Measurements from ENCODE around the gene RGS3.

DNA sequence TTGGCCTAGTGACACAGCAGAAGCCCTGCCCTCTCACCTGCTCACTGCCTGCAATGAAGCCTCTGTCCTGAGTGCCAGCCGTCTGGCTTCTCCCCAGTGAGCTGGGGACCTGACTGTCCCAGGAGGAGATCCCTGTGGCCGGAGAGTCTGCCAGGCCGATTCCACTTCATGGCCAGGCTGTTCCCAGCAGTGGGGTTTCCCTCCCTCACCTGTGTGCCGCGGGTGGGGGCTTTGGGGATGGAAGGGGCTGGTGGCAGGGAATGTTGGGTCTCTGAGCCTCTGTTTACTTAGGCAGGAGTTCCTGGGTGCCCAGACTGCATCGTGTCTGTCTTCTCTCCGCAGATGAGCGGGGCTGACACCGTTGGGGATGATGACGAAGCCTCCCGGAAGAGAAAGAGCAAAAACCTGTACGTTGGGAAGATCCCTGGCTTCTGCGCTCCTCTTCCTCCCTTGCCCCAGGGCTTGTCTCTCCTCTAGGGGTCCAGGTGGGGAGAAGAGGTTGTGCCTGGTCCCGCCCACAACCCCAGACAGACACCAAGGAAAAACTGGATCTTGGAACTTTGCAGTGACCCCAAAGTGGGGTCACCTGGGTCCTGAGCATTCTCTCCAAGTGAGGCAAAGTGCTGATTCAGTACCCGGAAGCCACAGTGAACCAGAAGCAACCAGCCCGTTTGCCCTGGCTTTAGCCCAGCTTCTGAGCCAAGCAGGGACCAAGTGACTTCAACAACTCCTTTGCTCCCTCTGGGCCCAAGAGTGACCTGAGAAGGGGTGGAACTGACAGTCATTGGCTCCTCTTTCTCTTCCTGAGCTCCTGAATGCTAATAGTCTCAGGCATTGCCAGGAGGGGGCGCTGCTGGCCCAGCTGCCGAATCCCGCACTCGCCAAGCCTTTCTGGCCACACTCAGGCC, 127.7 kb downstream of the RGS3 start:
- TF ChIP-seq CTCF (conservative IDR thresholded peaks at IDR 0.05) (peak; percentile 89), ZFX (IDR thresholded peaks at IDR 0.05) (no peak)
